Neural crest cell (in vitro differentiated cells): Measurements from ENCODE around the gene LRP1-AS. TPM values are rescaled to one million over a fixed set of nuclear protein-coding genes. Genes with fewer than 3 reads are reported as not detected.

Experiments used
- DNase-seq: peaks from one replicate; pipeline ENCODE4 v3.0.0; 2021; ENCODE audit warnings: low read depth, mixed read lengths, low spot score
- H3K27ac Mint-ChIP-seq: one replicate; pipeline ENCODE4 v1.8.0; 2021; ENCODE audit warnings: mild to moderate bottlenecking, mixed read lengths; ENCODE audit not compliant: unreplicated experiment
- H3K27me3 Mint-ChIP-seq: 2 replicates; pipeline ENCODE4 v1.8.0; 2021; ENCODE audit warnings: low read depth, mild to moderate bottlenecking, mixed read lengths
- H3K36me3 Mint-ChIP-seq: 2 replicates; pipeline ENCODE4 v1.8.0; 2021; ENCODE audit warnings: low read depth, mild to moderate bottlenecking, mixed read lengths
- H3K4me1 Mint-ChIP-seq: 2 replicates; pipeline ENCODE4 v1.8.0; 2021; ENCODE audit warnings: mixed read lengths
- H3K4me3 Mint-ChIP-seq: one replicate; pipeline ENCODE4 v1.8.0; 2021; ENCODE audit warnings: mild to moderate bottlenecking, mixed read lengths
- H3K9me3 Mint-ChIP-seq: 2 replicates; pipeline ENCODE4 v1.8.0; 2021; ENCODE audit warnings: mixed read lengths
- CTCF ChIP-seq: fragments of 200-600 bp; sonication (generic); conservative IDR thresholded peaks from 2 replicates; pipeline ENCODE4 v1.5.0; 2021; ENCODE audit warnings: antibody characterized with exemption, mild to moderate bottlenecking
- total RNA-seq: library from RNA; stranded (reverse); gene quantifications from 2 replicates; pipeline ENCODE4 v1.2.1, GENCODE V29; 2021

LRP1-AS gene
- total RNA-seq, 1 donor from 2014 or later: not detected

DNA sequence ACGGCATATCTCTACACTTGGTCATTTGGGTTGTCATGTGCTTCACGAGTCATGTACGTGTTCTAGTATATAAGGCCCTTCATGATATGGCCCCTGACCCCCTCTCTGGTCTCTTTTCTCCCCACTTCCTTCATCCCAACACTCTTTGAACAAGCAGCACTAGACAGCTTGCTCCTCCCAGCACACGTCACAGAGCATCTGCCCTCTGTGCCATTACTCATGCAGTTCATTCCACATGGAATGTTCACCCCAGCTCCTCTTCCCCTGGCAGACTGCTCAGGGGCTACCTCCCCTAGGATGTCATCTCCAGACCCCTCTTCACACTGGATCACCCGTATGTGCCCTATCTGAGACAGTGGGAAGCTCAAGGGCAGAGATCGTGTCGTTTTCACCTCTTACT, 14.1 kb upstream of the LRP1-AS start:
- no peaks in the 10 kb centered on the region for H3K4me1 Mint-ChIP-seq
- DNase-seq: no peak
- TF ChIP-seq CTCF: no peak

DNA sequence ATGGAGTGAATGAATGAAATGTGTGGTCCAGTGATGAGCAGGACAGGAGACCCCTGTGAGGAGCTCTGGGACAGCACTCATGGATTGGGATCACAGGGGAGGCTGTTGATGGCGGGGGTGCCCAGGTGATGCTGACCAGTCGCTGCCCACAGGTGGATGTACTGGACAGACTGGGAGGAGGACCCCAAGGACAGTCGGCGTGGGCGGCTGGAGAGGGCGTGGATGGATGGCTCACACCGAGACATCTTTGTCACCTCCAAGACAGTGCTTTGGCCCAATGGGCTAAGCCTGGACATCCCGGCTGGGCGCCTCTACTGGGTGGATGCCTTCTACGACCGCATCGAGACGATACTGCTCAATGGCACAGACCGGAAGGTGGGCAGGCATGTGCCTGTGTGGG, 13.3 kb upstream of the LRP1-AS start:
- peaks cover 24% of the 10 kb centered on the region for H3K36me3 Mint-ChIP-seq
- DNase-seq: no peak
- no peaks in the 10 kb centered on the region for H3K4me1 Mint-ChIP-seq
- H3K4me3 Mint-ChIP-seq: no peak overlapping the region
- H3K27ac Mint-ChIP-seq: no peak overlapping the region
- no peaks in the 10 kb centered on the region for H3K9me3 Mint-ChIP-seq
- no peaks in the 10 kb centered on the region for H3K27me3 Mint-ChIP-seq
- no peak for TF ChIP-seq CTCF

More for the DNA sequence above, 14.1 kb upstream of the LRP1-AS start:
- H3K27ac Mint-ChIP-seq: no peak overlapping the region
- no peaks in the 10 kb centered on the region for H3K9me3 Mint-ChIP-seq
- H3K36me3 Mint-ChIP-seq: peaks cover 24% of the 10 kb centered on the region
- no peak overlapping the region for H3K4me3 Mint-ChIP-seq
- no peaks in the 10 kb centered on the region for H3K27me3 Mint-ChIP-seq

- H3K27ac Mint-ChIP-seq: no peak overlapping the region
- no peak for TF ChIP-seq CTCF
- no peak overlapping the region for H3K4me3 Mint-ChIP-seq
- DNase-seq: no peak
- H3K36me3 Mint-ChIP-seq: peaks cover 24% of the 10 kb centered on the region
- no peaks in the 10 kb centered on the region for H3K4me1 Mint-ChIP-seq
- no peaks in the 10 kb centered on the region for H3K9me3 Mint-ChIP-seq
- H3K27me3 Mint-ChIP-seq: no peaks in the 10 kb centered on the region
Observed at GRCh38 chr12:57160040-57160439, 12.6 kb upstream of the LRP1-AS start.

- DNase-seq: no peak
- Mint-ChIP-seq H3K27me3 (no peaks in the 10 kb centered on the region), H3K27ac (no peak overlapping the region), H3K4me3 (no peak overlapping the region), H3K36me3 (peaks cover 24% of the 10 kb centered on the region), H3K4me1 (no peaks in the 10 kb centered on the region), H3K9me3 (no peaks in the 10 kb centered on the region)
- no peak for TF ChIP-seq CTCF
Observed at GRCh38 chr12:57159311-57159710, 11.9 kb upstream of the LRP1-AS start.

DNA sequence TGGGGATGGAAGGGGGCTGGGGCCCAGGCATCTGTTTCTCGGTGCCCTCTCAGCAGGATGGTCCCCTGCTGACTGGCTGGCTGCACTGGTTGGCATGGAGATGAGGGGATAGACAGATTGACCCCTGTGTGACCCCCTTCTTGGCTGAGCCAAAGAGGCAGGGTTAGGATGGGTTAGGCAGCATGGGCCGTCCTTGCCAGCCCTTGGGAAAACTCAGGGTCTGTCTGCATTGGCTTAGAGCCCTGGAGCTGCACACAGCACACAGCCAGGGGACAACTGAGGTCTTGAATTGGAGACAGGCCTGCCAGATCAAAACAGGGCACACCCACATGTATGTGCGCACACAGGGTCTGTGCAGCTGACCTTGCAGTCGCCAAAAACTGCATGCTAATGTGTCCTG, 11.2 kb upstream of the LRP1-AS start:
- no peaks in the 10 kb centered on the region for H3K9me3 Mint-ChIP-seq

More for the DNA sequence above, 11.2 kb upstream of the LRP1-AS start:
- Mint-ChIP-seq H3K4me3 (no peak overlapping the region), H3K27ac (no peak overlapping the region), H3K4me1 (no peaks in the 10 kb centered on the region), H3K27me3 (no peaks in the 10 kb centered on the region), H3K36me3 (peaks cover 24% of the 10 kb centered on the region)
- DNase-seq: no peak
- TF ChIP-seq CTCF: no peak
